HL-60 (cell line): ENCODE measurements around the gene R3HDM1.
"Not testable (repeated sequence)": the region's sequence is repeated elsewhere in the genome, so short reads cannot be mapped to it uniquely, and the experiment has no call there.

Source experiments
- DNase-seq, 2 experiments: peaks; one replicate each; pipeline ENCODE4 v3.0.0-alpha.2; 2010 to 2020; ENCODE audit warnings: low read depth in 1 of 2, low spot score in 1 of 2
- H3K27ac ChIP-seq: fragments of 250-450 bp; sonication (Bioruptor Pico); replicated peaks from 2 replicates; pipeline ENCODE4 v1.5.1; 2020; ENCODE audit warnings: mild to moderate bottlenecking, moderate library complexity
- H3K27me3 ChIP-seq: fragments of 250-450 bp; sonication (Bioruptor Pico); 2 replicates; pipeline ENCODE4 v1.5.1; 2021; ENCODE audit warnings: mild to moderate bottlenecking, moderate library complexity; ENCODE audit not compliant: insufficient read depth, poor library complexity, severe bottlenecking
- H3K4me3 ChIP-seq: replicated peaks from 2 replicates; pipeline ENCODE4 v1.5.1; 2011; ENCODE audit warnings: mild to moderate bottlenecking, control low read depth, low read length; ENCODE audit not compliant: insufficient read depth
- CTCF ChIP-seq: IDR thresholded peaks from one replicate; pipeline ENCODE4 v1.5.1; 2011; ENCODE audit warnings: low read length, control low read depth, inconsistent platforms; ENCODE audit not compliant: insufficient read depth
- GABPA ChIP-seq: IDR thresholded peaks from 2 replicates; pipeline ENCODE4 v1.6.1; 2012; ENCODE audit warnings: low read depth
- POLR2AphosphoS5 ChIP-seq: IDR thresholded peaks from 2 replicates; pipeline ENCODE4 v1.6.1; 2012; ENCODE audit warnings: low read depth
- SPI1 ChIP-seq: IDR thresholded peaks from 2 replicates; pipeline ENCODE4 v1.6.1; 2012; ENCODE audit warnings: low read depth, mild to moderate bottlenecking, borderline replicate concordance
- TF ChIP-seq, protein P1 (sequence below): IDR thresholded peaks from 2 replicates; pipeline ENCODE4 v1.6.1; 2012; ENCODE audit warnings: low read depth; ENCODE audit not compliant: insufficient replicate concordance

R3HDM1 gene

DNA sequence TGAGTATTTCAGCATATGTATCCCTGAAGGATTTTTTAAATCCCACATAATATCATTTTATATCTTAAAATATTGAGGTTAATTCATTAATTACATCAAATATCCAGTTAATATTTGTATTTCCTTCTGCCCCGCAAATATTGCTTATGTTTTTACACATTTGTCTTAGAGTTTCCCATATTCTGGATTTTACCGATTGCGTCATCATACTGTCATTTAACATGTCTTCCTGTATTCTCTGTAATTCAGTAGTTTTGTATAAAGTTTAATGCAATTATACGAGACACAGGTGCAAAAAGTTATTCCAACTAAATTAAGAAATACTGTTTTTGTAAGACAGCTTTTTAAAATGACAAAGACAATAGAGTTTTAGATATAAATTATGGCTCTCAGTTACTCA is 176.9 kb downstream of the R3HDM1 start:
- Histone ChIP-seq H3K27ac (no peak overlapping the region), H3K4me3 (no peak overlapping the region), H3K27me3 (no peaks in the 10 kb centered on the region)
- no peak for DNase-seq
- TF ChIP-seq SPI1 (no peak), GABPA (no peak)

DNA sequence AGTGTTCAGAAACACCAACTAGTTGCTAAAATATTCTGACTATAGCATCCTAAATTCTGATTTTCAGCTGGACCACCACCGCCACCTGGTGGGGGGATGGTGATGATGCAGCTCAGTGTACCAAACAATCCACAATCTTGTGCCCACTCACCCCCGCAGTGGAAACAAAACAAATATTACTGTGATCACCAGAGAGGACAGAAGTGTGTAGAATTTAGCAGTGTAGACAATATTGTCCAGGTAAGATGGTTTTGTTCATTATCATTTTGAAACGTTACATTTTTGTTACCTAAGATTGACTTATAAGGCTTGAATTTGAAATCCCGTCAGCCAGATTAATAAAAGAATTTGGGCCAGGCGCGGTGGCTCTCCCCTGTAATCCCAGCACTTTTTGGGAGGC is 178.7 kb downstream of the R3HDM1 start:
- H3K4me3 ChIP-seq = no peak overlapping the region
- H3K27ac ChIP-seq = no peak overlapping the region
- TF ChIP-seq CTCF (peak; percentile 68), POLR2AphosphoS5 (no peak), SPI1 (no peak)
- DNase-seq = peak; percentile 8 to 54
- H3K27me3 ChIP-seq = no peaks in the 10 kb centered on the region

- not testable (repeated sequence) for H3K4me3 ChIP-seq, H3K27me3 ChIP-seq, DNase-seq, H3K27ac ChIP-seq
Observed at GRCh38 chr2:135715086-135715485, 183.8 kb downstream of the R3HDM1 start.

- H3K27ac ChIP-seq = no peak overlapping the region
- TF ChIP-seq, protein P1, sequence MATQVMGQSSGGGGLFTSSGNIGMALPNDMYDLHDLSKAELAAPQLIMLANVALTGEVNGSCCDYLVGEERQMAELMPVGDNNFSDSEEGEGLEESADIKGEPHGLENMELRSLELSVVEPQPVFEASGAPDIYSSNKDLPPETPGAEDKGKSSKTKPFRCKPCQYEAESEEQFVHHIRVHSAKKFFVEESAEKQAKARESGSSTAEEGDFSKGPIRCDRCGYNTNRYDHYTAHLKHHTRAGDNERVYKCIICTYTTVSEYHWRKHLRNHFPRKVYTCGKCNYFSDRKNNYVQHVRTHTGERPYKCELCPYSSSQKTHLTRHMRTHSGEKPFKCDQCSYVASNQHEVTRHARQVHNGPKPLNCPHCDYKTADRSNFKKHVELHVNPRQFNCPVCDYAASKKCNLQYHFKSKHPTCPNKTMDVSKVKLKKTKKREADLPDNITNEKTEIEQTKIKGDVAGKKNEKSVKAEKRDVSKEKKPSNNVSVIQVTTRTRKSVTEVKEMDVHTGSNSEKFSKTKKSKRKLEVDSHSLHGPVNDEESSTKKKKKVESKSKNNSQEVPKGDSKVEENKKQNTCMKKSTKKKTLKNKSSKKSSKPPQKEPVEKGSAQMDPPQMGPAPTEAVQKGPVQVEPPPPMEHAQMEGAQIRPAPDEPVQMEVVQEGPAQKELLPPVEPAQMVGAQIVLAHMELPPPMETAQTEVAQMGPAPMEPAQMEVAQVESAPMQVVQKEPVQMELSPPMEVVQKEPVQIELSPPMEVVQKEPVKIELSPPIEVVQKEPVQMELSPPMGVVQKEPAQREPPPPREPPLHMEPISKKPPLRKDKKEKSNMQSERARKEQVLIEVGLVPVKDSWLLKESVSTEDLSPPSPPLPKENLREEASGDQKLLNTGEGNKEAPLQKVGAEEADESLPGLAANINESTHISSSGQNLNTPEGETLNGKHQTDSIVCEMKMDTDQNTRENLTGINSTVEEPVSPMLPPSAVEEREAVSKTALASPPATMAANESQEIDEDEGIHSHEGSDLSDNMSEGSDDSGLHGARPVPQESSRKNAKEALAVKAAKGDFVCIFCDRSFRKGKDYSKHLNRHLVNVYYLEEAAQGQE = no peak
- TF ChIP-seq SPI1 = no peak
- no peak for TF ChIP-seq POLR2AphosphoS5
- TF ChIP-seq GABPA = no peak
- no peak for TF ChIP-seq CTCF
- DNase-seq = no peak
- no peak overlapping the region for H3K4me3 ChIP-seq
- no peaks in the 10 kb centered on the region for H3K27me3 ChIP-seq
Observed at GRCh38 chr2:135728064-135728743, 196.9 kb downstream of the R3HDM1 start.

DNA sequence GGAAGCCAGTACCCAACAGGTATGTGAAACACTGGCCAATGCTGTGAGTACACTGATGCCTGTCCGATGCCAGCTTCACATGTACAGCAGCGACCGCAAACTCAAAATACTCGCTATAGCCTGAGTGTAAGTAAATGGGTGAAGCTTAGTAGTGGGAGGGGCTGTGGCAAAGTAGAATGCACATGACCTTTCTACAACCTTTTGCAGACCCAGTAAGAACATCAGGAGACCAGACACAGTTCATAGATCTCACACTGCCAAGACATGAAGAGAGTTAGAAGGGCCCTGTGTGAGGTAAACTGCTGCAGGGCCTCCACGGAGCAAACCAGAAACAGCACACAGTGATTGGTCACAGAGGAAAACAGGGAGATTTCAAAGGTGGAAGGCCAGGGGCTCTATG is 201.3 kb downstream of the R3HDM1 start:
- H3K27ac ChIP-seq = no peak overlapping the region
- no peak for DNase-seq
- no peak for TF ChIP-seq SPI1
- TF ChIP-seq CTCF = no peak
- TF ChIP-seq, protein P1 = no peak
- TF ChIP-seq POLR2AphosphoS5 = no peak
- TF ChIP-seq GABPA = no peak

More for the DNA sequence above, 201.3 kb downstream of the R3HDM1 start:
- Histone ChIP-seq H3K27me3 (no peaks in the 10 kb centered on the region), H3K4me3 (no peak overlapping the region)
